ENCODE results near the gene OGDH. TPM values are rescaled to one million over a fixed set of nuclear protein-coding genes. Genes with fewer than 3 reads are reported as not detected.

The OGDH gene
- total and polyA plus RNA-seq, 10 of the 15 experiments (the other 5 are each of a cell fraction or from before 2014, with no cell fraction given): 4.1 to 103 (median 48.4) TPM

DNA sequence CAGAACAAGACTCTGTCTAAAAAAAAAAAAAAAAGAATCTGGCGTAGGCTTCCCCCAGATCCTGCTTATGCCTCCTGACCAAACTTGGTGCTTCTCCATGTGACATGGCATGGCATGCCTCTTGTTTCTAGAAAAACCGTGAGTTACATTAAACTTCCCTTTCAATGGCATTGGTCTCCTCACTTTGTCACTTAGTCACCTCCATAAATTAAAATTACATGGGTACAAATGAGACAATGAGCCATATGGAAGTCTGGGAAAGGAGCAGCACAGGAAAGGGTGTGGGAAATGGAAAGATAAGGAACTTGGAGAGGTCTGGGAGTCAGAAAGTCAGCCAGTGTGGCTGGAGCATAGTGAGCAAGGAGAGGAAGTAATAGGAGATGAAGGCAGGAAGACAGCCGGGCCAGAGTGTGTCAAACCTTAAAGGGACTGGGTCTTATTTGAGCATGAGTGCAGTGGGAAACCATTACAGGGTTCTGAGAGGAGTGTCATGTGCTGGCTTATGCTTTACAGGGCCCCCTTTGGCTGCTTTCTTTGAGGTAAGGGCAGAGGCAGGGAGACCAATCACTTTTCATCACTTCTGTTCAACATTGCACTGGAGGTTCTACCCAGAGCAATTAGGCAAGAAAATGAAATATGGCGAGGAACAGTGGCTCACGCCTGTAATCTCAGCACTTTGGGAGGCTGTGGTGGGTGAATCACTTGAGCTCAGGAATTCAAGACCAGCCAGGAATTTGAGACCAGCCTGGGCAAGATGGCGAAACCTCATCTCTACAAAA lies 120.9 kb downstream of the OGDH start:
- H3K4me2 ChIP-seq (ENCODE audit: control insufficient read depth, insufficient read depth): no peak overlapping the region
- ATAC-seq: peak; percentile 50
- ChIA-PET RAD21 (ENCODE audit: unreplicated experiment) (interaction anchor here (1.0 kb wide), 1 partner anchor 9 kb away, joined by 3 read pairs; no protein-coding TSS in a partner anchor), POLR2A (no interaction called here), SMC1A (ENCODE audit: uncharacterized antibody, unreplicated experiment) (interaction anchor here (0.5 to 0.9 kb wide), 2 partner anchors 88 to 93 kb away, joined by 3 to 4 read pairs; no protein-coding TSS in a partner anchor), CTCF (interaction anchor here (1.1 kb wide), 1 partner anchor 159 kb away, joined by 3 read pairs; no protein-coding TSS in a partner anchor)
- BruUV-seq (replicated peaks): no TSS peak
- H3K27ac ChIP-seq (ENCODE audit: control insufficient read depth, insufficient read depth): no peak overlapping the region
- no peak overlapping the region for H3K4me3 ChIP-seq
- 58% methylated on average over 6 of the region's 6 CpGs for WGBS (ENCODE audit: insufficient coverage, insufficient replicate concordance, low lambda C conversion rate, missing lambda C conversion rate)
- FAIRE-seq: no peak
- H3K9me3 ChIP-seq (replicated peaks; ENCODE audit: control insufficient read depth, insufficient read depth, low read length): no peaks in the 10 kb centered on the region
- no peaks in the 10 kb centered on the region for H4K20me1 ChIP-seq (ENCODE audit: control insufficient read depth, insufficient read depth)
- intact Hi-C loops (cut with micrococcal nuclease; ENCODE audit: unreplicated experiment) (no loop called here), in situ Hi-C loops (cut with MboI) (no loop called here)
- H3K27me3 ChIP-seq (replicated peaks in 1 of 2; ENCODE audit: control insufficient read depth in 2 of 2, insufficient read depth in 2 of 2, low read length in 1 of 2): no peaks in the 10 kb centered on the region
- H3K4me1 ChIP-seq (ENCODE audit: control insufficient read depth, insufficient read depth, low read length): peaks cover 6% of the 10 kb centered on the region
- peak overlapping the region; percentile 46 for H2AFZ ChIP-seq (ENCODE audit: control insufficient read depth, low read depth, low read length)
- H3K36me3 ChIP-seq (ENCODE audit: control insufficient read depth in 2 of 2, insufficient read depth in 2 of 2, low read length in 1 of 2): no peaks in the 10 kb centered on the region
- DNase-seq (ENCODE audit: low read depth, low spot score): no peak
- no peak overlapping the region for H3K9ac ChIP-seq (ENCODE audit: control insufficient read depth, insufficient read depth, low read length)
- H3K79me2 ChIP-seq (ENCODE audit: control insufficient read depth, insufficient read depth, low read length): no peaks in the 10 kb centered on the region
- TF ChIP-seq SIX5 (IDR thresholded peaks at IDR 0.05; ENCODE audit: low read depth, low read length, severe bottlenecking) (no peak), ZNF384 (IDR thresholded peaks at IDR 0.05; ENCODE audit: borderline replicate concordance, low read depth, low read length) (no peak), CBFB (IDR thresholded peaks at IDR 0.05; ENCODE audit: low read depth) (no peak), CEBPB (IDR thresholded peaks at IDR 0.05; ENCODE audit: borderline replicate concordance in 1 of 2, low read depth in 2 of 2, low read length in 2 of 2) (no peak), STAT1 (conservative IDR thresholded peaks at IDR 0.05) (no peak), YY1 (IDR thresholded peaks at IDR 0.05; ENCODE audit: low read depth, low read length) (no peak), KLF5 (IDR thresholded peaks at IDR 0.05; ENCODE audit: partially characterized antibody) (no peak), ZBED1 (IDR thresholded peaks at IDR 0.05; ENCODE audit: borderline replicate concordance) (no peak), ESRRA (IDR thresholded peaks at IDR 0.05; ENCODE audit: low read length) (no peak), ZNF274 (IDR thresholded peaks at IDR 0.05; ENCODE audit: insufficient read depth, insufficient read length) (no peak)
- TF ChIP-seq, protein P1, sequence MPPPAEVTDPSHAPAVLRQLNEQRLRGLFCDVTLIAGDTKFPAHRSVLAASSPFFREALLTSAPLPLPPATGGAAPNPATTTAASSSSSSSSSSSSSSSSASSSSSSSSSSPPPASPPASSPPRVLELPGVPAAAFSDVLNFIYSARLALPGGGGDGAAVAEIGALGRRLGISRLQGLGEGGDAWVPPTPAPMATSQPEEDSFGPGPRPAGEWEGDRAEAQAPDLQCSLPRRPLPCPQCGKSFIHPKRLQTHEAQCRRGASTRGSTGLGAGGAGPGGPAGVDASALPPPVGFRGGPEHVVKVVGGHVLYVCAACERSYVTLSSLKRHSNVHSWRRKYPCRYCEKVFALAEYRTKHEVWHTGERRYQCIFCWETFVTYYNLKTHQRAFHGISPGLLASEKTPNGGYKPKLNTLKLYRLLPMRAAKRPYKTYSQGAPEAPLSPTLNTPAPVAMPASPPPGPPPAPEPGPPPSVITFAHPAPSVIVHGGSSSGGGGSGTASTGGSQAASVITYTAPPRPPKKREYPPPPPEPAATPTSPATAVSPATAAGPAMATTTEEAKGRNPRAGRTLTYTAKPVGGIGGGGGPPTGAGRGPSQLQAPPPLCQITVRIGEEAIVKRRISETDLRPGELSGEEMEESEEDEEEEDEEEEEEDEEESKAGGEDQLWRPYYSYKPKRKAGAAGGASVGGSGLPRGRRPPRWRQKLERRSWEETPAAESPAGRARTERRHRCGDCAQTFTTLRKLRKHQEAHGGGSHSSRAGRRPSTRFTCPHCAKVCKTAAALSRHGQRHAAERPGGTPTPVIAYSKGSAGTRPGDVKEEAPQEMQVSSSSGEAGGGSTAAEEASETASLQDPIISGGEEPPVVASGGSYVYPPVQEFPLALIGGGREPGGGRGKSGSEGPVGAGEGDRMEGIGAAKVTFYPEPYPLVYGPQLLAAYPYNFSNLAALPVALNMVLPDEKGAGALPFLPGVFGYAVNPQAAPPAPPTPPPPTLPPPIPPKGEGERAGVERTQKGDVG (CRISPR knock-in tag; IDR thresholded peaks at IDR 0.05): no peak
- TF ChIP-seq, protein P2, sequence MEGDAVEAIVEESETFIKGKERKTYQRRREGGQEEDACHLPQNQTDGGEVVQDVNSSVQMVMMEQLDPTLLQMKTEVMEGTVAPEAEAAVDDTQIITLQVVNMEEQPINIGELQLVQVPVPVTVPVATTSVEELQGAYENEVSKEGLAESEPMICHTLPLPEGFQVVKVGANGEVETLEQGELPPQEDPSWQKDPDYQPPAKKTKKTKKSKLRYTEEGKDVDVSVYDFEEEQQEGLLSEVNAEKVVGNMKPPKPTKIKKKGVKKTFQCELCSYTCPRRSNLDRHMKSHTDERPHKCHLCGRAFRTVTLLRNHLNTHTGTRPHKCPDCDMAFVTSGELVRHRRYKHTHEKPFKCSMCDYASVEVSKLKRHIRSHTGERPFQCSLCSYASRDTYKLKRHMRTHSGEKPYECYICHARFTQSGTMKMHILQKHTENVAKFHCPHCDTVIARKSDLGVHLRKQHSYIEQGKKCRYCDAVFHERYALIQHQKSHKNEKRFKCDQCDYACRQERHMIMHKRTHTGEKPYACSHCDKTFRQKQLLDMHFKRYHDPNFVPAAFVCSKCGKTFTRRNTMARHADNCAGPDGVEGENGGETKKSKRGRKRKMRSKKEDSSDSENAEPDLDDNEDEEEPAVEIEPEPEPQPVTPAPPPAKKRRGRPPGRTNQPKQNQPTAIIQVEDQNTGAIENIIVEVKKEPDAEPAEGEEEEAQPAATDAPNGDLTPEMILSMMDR (IDR thresholded peaks at IDR 0.05 in 2 of 3, conservative IDR thresholded peaks at IDR 0.05 in 1 of 3; ENCODE audit: control insufficient read depth in 2 of 3, extremely low read depth in 1 of 3, insufficient read depth in 1 of 3, low read depth in 3 of 3, low read length in 3 of 3): no peak
- TF ChIP-seq, protein P3, sequence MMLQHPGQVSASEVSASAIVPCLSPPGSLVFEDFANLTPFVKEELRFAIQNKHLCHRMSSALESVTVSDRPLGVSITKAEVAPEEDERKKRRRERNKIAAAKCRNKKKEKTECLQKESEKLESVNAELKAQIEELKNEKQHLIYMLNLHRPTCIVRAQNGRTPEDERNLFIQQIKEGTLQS (IDR thresholded peaks at IDR 0.05; ENCODE audit: borderline replicate concordance, extremely low read depth, low read depth, low read length): no peak
- TF ChIP-seq, protein P4, sequence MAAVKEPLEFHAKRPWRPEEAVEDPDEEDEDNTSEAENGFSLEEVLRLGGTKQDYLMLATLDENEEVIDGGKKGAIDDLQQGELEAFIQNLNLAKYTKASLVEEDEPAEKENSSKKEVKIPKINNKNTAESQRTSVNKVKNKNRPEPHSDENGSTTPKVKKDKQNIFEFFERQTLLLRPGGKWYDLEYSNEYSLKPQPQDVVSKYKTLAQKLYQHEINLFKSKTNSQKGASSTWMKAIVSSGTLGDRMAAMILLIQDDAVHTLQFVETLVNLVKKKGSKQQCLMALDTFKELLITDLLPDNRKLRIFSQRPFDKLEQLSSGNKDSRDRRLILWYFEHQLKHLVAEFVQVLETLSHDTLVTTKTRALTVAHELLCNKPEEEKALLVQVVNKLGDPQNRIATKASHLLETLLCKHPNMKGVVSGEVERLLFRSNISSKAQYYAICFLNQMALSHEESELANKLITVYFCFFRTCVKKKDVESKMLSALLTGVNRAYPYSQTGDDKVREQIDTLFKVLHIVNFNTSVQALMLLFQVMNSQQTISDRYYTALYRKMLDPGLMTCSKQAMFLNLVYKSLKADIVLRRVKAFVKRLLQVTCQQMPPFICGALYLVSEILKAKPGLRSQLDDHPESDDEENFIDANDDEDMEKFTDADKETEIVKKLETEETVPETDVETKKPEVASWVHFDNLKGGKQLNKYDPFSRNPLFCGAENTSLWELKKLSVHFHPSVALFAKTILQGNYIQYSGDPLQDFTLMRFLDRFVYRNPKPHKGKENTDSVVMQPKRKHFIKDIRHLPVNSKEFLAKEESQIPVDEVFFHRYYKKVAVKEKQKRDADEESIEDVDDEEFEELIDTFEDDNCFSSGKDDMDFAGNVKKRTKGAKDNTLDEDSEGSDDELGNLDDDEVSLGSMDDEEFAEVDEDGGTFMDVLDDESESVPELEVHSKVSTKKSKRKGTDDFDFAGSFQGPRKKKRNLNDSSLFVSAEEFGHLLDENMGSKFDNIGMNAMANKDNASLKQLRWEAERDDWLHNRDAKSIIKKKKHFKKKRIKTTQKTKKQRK (IDR thresholded peaks at IDR 0.05; ENCODE audit: low read depth, low read length): no peak
